ENCODE measurements around the gene FOSB. TPM values are rescaled to one million over a fixed set of nuclear protein-coding genes. Genes with fewer than 3 reads are reported as not detected.

The FOSB gene
- total RNA-seq = 4.6 and 9.9 TPM in 2 replicates

DNA sequence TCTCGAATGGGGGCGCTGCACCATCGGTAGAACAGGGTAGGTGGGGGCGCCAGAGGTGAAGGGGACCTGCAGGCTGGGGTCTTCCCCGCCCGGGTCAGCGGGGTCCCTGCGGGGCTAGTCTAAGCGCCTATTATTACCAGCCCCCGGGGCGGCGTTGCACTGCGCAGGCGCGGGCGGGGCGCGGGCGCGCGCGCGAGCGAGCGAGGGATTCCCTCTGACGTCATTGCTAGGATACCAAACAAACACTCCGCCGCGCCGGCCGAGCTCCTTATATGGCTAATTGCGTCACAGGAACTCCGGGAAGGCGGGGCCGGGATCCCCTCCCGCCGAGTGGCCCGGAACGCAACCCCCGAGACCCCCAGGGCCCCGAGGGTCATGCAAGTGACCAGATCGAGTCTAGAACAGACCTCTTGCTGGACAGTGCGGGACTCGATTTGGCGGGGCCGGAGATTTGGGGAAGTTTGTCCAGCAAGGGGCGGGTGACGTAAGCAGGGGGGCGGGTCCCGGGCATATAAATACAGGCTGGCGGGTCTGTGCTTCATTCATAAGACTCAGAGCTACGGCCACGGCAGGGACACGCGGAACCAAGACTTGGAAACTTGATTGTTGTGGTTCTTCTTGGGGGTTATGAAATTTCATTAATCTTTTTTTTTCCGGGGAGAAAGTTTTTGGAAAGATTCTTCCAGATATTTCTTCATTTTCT lies at the start of gene FOSB:
Gene FOSB (plus strand): TSS at position 541 of the 703 bp plus-strand sequence. CDS start 591 bp downstream, outside the sequence.

DNA sequence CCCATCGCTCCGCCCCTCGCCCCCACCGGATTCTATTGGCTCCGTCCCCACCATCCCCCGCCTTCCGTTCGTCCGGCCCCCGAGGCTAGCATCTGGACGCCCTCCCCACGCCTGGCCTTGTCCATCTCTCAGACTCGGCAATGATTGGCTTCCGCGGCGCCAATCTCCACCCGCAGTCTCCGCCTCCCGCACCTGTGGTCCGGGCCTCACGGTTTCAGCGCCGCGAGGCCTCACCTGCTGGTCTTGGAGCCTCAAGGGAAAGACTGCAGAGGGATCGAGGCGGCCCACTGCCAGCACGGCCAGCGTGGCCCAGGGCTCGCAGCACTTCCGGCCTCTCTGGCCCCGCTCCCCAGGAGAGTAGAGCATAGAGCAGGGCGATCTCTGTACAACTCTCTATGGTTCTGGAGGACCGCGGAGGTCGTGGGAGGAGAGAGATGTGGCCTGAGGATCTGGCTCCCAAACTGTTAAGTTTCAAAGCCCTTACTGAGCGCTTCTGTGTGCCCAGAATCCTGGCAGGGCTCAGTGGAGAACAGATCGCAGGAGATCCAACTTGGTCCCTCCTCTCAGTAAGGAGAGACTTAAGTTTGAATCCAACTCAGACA lies 44.1 kb upstream of the FOSB start, which contains the start of gene ERCC1:
Gene ERCC1 (minus strand): TSS at position 329 of the 602 bp plus-strand sequence. CDS start 543 bp downstream, outside the sequence.

DNA sequence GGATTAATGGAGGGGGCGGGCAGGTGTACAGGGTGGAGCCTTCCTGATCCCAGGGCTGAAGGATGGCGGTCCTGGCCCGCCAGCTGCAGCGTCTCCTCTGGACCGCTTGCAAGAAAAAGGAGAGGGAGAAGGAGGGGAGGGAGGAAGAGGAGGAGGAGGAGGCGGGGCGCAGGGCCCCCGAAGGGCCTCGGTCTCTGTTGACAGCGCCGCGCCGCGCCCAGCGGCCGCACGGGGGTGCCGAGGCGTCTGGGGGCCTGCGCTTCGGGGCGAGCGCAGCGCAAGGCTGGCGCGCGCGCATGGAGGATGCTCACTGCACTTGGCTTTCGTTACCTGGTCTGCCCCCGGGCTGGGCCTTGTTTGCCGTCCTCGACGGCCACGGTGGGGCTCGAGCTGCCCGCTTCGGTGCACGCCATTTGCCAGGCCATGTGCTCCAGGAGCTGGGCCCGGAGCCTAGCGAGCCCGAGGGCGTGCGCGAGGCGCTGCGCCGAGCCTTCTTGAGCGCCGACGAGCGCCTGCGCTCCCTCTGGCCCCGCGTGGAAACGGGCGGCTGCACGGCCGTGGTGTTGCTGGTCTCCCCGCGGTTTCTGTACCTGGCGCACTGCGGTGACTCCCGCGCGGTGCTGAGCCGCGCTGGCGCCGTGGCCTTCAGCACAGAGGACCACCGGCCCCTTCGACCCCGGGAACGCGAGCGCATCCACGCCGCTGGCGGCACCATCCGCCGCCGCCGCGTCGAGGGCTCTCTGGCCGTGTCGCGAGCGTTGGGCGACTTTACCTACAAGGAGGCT lies 30.8 kb downstream of the FOSB start, which contains the start of gene PPM1N:
Gene PPM1N (plus strand): TSS at position 33 of the 785 bp plus-strand sequence. CDS start 30 bp downstream, at position 63.

DNA sequence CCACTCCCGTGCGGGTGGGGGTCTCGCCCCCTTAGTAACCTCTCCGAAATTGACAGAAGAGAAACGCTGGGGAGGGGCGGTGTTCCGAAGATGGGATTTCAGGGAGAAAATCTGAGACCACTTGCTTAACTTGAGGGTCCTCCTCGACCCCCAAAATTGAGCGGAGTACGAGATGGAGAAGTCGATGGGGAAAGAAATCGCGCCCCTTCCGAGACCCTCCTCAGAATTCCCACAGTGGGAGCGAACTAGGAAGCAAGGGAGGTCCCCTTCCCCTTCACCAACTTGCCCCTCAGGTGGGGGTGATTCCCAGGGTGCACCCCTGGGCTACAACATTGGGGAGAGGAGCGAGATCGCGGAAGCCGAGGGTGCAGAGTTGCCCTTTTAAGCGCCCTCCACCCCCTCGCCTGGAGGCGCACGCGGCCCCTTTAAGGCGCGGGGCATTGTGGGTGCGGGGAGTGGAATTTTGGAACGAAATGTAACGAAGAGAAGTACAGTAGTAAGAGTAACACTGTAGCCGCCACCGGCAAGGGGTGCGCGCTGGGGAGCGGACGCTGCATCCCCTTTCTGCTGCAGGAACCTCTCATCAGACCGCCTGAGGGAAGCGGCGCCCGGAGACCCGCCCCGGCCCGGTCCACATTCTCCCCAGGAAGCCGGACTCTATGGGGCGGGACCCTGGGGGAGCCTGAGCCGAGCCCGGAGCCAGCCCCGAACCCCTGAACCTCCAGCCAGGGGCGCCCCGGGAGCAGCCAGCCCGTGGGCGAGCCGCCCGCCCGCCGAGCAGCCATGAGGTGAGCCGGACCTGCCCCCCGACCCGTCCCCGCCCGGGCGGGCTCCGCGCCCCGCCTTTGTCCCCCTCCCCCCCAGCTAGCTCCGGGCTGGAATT lies 39.4 kb downstream of the FOSB start, which contains the start of gene VASP:
Gene VASP (plus strand): TSS at position 491 of the 883 bp plus-strand sequence. CDS start 293 bp downstream, at position 784.

Other genes with a start within 250 kb of the FOSB start
- gene EXOC3L2, start 222.6 kb upstream of the FOSB start, total RNA-seq = 0.28 TPM in 1 of 2 replicates, not detected in the other
- 8.8 and 9.6 TPM in 2 replicates for gene MARK4, start 216.7 kb upstream of the FOSB start, total RNA-seq
- gene CKM, start 145.1 kb upstream of the FOSB start, total RNA-seq = under 0.01 TPM in 1 of 2 replicates, not detected in the other
- gene KLC3, start 127.2 kb upstream of the FOSB start, total RNA-seq = under 0.01 and 0.19 TPM in 2 replicates
- gene ERCC2, start 97.4 kb upstream of the FOSB start, total RNA-seq = 28.5 and 50.2 TPM in 2 replicates
- gene PPP1R13L, start 62.9 kb upstream of the FOSB start, total RNA-seq = 1.7 and 6.5 TPM in 2 replicates
- gene POLR1G, start 61.4 kb upstream of the FOSB start, total RNA-seq = 12.4 and 29.9 TPM in 2 replicates
- 78.6 and 164 TPM in 2 replicates for gene ERCC1, start 44.1 kb upstream of the FOSB start, total RNA-seq
- gene RTN2, start 29.1 kb downstream of the FOSB start, total RNA-seq = 3.8 and 4.2 TPM in 2 replicates
- 0.96 and 2.3 TPM in 2 replicates for gene PPM1N, start 30.4 kb downstream of the FOSB start, total RNA-seq
- gene VASP, start 39.5 kb downstream of the FOSB start, total RNA-seq = 56.4 and 112 TPM in 2 replicates
- gene OPA3, start 116.8 kb downstream of the FOSB start, total RNA-seq = 4.2 and 5.2 TPM in 2 replicates
- 0.28 and 0.96 TPM in 2 replicates for gene GPR4, start 134.2 kb downstream of the FOSB start, total RNA-seq
- gene EML2, start 171.4 kb downstream of the FOSB start, total RNA-seq = 66.8 and 101 TPM in 2 replicates
- 0.28 and 0.38 TPM in 2 replicates for gene GIPR, start 200.2 kb downstream of the FOSB start, total RNA-seq
- 288 and 449 TPM in 2 replicates for gene SNRPD2, start 224.0 kb downstream of the FOSB start, total RNA-seq
- gene QPCTL, start 224.7 kb downstream of the FOSB start, total RNA-seq = 31.2 and 32.1 TPM in 2 replicates

All from regular cardiac myocyte (primary cell).